ENCODE data around the gene FNDC10. TPM values are rescaled to one million over a fixed set of nuclear protein-coding genes. Genes with fewer than 3 reads are reported as not detected.
A peak's percentile ranks its signal among the peaks of the same experiment; 100 is the strongest.

The FNDC10 gene
- total and polyA plus RNA-seq, 9 of the 15 experiments (the other 6 are each of a cell fraction or from before 2014, with no cell fraction given): 0.08 to 6.3 (median 1.6) TPM

- TF ChIP-seq ZSCAN32 (CRISPR knock-in tag; IDR thresholded peaks at IDR 0.05) (no peak), PCBP1 (IDR thresholded peaks at IDR 0.05; ENCODE audit: low read depth, low read length, poor library complexity, severe bottlenecking) (peak; percentile 36), ZBTB26 (CRISPR knock-in tag; IDR thresholded peaks at IDR 0.05) (no peak), XRCC5 (IDR thresholded peaks at IDR 0.05; ENCODE audit: low read depth, low read length) (no peak), PRPF4 (IDR thresholded peaks at IDR 0.05; ENCODE audit: insufficient read depth, low read depth, low read length, poor library complexity, severe bottlenecking) (peak; percentile 8), HDAC3 (IDR thresholded peaks at IDR 0.05; ENCODE audit: borderline replicate concordance, partially characterized antibody) (no peak), ZNF639 (CRISPR knock-in tag; conservative IDR thresholded peaks at IDR 0.05 in 1 of 2, IDR thresholded peaks at IDR 0.05 in 1 of 2) (peak in 1 of 2 experiments; percentile 97; a peak in 2 of 4 replicates), ZNF785 (CRISPR knock-in tag; IDR thresholded peaks at IDR 0.05) (no peak), ZNF217 (CRISPR knock-in tag; IDR thresholded peaks at IDR 0.05) (no peak), ZNF280B (CRISPR knock-in tag; IDR thresholded peaks at IDR 0.05) (no peak), HDGF (IDR thresholded peaks at IDR 0.05) (no peak; the same call in 1 of the 2 replicates), HMG20B (CRISPR knock-in tag; IDR thresholded peaks at IDR 0.05) (no peak), ZBTB11 (CRISPR knock-in tag; IDR thresholded peaks at IDR 0.05) (peak in 1 of 3 experiments; percentile 83; a peak in 1 of 6 replicates), ZNF507 (tag; conservative IDR thresholded peaks at IDR 0.05) (no peak), FOXJ2 (tag; IDR thresholded peaks at IDR 0.05) (no peak), USF2 (CRISPR knock-in tag; IDR thresholded peaks at IDR 0.05) (no peak), HNRNPL (IDR thresholded peaks at IDR 0.05; ENCODE audit: low read depth, low read length) (no peak), ZNF347 (CRISPR knock-in tag; IDR thresholded peaks at IDR 0.05; ENCODE audit: low read depth) (no peak)
These were observed 25.0 kb downstream of the FNDC10 start, which contains the start of gene SSU72 (continued) for GRCh38 chr1:1574721-1575537.

Data from K562 (cell line).